VCaP (cell line): Measurements from ENCODE around the gene UNC93A.

Experiments used
- H3K27ac ChIP-seq: fragments of 450-650 bp; 2 replicates; pipeline ENCODE4 v1.5.1; 2017
- TF ChIP-seq, protein P1 (sequence below): fragments of 450-650 bp; conservative IDR thresholded peaks from 2 replicates; pipeline ENCODE4 v1.5.1; 2017; ENCODE audit warnings: mild to moderate bottlenecking, moderate library complexity

The UNC93A gene

DNA sequence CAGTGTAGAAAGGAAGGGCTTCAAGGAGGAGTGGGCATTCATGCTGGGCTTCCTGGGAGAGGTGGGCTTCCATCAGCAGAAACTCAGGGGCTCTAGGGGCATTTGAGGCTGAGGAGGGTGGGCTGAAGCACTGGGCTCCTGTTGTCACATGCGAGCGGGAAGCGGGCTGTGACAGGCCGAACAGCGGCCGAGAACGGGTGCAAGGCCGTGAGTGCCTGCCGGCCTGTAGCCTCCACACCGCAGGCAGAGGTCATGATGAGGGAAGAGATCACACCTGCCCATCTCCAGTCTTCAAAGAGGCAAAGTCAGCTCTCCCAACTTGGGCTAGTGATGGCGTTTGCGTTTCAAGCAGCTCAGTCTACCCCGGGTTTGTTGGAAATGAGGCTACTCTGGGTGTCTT lies 34.7 kb downstream of the UNC93A start:
- H3K27ac ChIP-seq = no peak overlapping the region
- TF ChIP-seq, protein P1, sequence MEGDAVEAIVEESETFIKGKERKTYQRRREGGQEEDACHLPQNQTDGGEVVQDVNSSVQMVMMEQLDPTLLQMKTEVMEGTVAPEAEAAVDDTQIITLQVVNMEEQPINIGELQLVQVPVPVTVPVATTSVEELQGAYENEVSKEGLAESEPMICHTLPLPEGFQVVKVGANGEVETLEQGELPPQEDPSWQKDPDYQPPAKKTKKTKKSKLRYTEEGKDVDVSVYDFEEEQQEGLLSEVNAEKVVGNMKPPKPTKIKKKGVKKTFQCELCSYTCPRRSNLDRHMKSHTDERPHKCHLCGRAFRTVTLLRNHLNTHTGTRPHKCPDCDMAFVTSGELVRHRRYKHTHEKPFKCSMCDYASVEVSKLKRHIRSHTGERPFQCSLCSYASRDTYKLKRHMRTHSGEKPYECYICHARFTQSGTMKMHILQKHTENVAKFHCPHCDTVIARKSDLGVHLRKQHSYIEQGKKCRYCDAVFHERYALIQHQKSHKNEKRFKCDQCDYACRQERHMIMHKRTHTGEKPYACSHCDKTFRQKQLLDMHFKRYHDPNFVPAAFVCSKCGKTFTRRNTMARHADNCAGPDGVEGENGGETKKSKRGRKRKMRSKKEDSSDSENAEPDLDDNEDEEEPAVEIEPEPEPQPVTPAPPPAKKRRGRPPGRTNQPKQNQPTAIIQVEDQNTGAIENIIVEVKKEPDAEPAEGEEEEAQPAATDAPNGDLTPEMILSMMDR = no peak

DNA sequence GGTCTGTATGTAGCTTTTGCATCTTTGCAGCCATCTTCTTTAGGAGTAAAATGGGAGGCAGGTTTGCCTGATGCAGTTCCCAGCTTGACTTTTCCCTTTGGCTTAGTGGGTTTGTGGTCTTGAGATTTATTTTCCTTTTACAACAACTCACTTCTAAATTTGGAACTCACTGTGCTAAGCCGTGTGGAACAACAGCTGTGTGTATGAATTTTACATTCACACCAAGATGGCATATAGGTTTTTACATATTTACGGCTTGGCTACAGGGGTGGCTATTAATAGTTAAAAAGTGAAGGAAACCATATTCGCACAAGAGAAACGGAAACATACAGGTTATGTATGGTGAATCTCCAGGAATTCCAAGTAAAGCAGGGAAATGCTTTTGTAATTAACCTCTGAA lies 36.3 kb downstream of the UNC93A start:
- TF ChIP-seq, protein P1 = no peak

DNA sequence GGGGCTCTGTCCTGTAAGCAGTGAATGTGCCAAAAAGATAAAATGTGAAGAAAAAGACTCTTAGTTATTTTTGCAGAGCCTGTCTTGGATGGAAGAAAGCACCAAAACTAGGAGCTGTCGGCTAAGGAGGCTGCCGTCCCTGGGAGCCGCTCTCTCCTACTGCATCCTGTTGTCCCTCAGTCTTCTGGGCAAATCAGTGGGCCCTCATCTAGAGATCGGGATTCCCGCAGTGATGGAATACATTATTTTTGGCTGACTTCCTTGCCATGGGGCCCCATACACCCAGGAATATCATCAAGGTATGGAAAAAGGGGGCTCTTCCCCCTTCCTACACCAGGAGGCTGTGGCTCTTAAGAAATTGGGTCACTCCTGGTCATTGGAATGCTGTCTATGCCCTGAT lies 37.0 kb downstream of the UNC93A start:
- no peak overlapping the region for H3K27ac ChIP-seq
- TF ChIP-seq, protein P1 = no peak

More for the DNA sequence above, 36.3 kb downstream of the UNC93A start:
- H3K27ac ChIP-seq = no peak overlapping the region

DNA sequence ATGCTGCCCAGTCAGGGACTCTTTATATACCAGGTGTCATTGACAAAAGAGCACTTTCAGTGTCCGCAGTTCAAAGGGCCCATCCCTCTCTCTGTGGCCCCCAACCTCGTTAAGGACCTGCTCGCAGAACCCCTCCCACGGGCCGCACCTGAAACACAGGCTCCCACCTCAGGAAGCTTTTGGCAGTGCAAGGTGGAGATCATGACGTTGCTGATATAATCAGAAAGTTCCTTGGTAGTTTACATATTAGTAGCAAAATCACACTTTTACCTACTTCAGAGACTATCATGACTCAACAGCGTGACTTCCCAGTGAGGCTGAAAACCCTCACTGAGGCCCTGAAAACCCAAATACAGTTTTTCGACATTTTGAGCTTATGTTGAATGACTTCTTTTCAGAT lies 37.9 kb downstream of the UNC93A start:
- H3K27ac ChIP-seq = no peak overlapping the region
- TF ChIP-seq, protein P1 = no peak

DNA sequence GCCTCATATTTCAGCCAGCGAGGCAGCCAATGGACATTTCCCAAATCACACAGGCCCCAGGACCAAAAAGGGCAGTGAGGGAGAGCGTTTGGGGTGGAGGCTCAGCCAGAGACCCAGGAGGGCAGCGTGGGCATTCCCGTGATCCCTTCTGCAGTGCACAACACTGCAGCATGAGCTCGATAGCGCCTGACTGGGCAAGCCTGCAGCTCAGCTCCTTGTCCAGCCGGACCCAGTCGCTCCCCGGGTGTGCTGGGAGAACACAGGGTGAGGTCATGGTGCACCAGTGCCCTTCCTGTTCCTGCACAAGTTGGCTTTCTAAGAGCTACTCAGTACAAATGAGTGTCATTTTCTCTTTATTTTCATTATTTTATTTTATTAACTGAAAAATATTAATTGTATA lies 39.6 kb downstream of the UNC93A start:
- TF ChIP-seq, protein P1 = no peak
- H3K27ac ChIP-seq = no peak overlapping the region

DNA sequence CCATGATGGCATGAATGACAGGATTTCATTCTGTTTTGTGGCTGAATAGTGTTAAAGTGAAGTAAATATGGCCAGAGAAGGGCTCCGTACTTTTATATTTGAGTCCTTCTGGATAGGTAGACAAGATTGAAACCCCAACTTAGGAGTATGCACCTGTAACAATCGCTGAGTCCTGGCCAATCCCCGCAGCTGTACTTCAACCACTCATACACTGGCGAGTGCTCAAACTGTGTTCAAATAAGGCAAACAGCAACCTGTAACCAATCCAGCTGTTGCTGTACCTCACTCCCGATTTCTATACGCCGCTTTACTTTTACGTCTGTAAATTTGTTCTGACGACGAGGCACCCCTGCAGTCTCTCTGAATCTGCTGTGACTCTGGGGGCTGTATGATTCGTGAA lies 40.5 kb downstream of the UNC93A start:
- TF ChIP-seq, protein P1 = no peak
- no peak overlapping the region for H3K27ac ChIP-seq

DNA sequence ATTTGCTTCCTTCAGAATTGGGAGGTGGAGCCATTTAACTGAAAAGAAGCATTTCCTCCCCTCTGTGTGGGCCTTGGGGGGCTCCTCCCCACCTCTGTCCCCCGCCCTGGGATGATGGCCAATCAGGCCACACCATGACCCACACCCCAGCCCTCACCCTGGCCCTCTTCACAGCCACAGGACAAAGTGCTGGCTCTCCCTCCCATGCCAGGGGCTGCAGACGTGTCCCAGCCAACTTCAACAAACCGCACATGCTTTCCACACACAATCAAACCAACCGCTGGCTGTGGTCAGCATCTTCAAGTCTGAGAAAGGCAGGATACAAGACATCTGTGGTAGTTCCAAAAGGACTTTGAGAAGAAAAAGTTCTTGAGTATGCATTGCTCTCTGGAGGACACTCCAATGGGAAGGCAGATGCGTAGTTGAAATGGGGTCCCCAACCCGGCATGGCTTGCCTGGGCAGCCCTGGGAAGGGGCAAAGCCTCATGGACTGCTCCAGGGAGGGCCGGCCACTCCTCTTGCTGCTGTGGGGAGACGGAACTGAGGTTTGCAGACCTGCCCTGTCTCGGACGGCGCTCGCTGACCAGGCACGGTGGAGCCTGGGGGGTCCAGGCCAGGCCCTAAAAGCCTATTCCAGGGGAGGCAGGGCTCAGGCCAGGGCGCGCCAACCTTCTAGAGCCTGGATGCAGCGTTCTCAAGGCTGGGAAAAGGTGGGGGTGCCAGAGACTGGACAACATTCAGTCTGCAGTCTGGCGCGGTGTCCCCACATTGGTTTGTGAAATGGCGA lies 45.9 kb downstream of the UNC93A start:
- TF ChIP-seq, protein P1 = no peak
- no peak overlapping the region for H3K27ac ChIP-seq
